Urinary bladder (tissue), 4 donors: ENCODE data around the gene FAF1. TPM values are rescaled to one million over a fixed set of nuclear protein-coding genes. Genes with fewer than 3 reads are reported as not detected.
"Not testable (repeated sequence)": the region's sequence is repeated elsewhere in the genome, so short reads cannot be mapped to it uniquely, and the experiment has no call there.

Source experiments
- DNase-seq: peaks from one replicate; pipeline ENCODE4 v3.0.0-alpha.2; 2015; ENCODE audit errors: extremely low spot score
- H3K27ac ChIP-seq: one replicate; pipeline ENCODE4 v1.5.1; 2013; ENCODE audit warnings: low read depth, mild to moderate bottlenecking, moderate library complexity
- H3K36me3 ChIP-seq: one replicate; pipeline ENCODE4 v1.6.1; 2013; ENCODE audit warnings: mild to moderate bottlenecking, moderate library complexity; ENCODE audit not compliant: insufficient read depth
- H3K4me1 ChIP-seq: one replicate; pipeline ENCODE4 v1.6.1; 2013; ENCODE audit warnings: mild to moderate bottlenecking, moderate library complexity; ENCODE audit not compliant: insufficient read depth
- H3K4me3 ChIP-seq: one replicate; pipeline ENCODE4 v1.5.1; 2013; ENCODE audit warnings: low read depth, low read length
- WGBS: extraction: QIAGEN DNeasy Blood & Tissue Kit; methylation state at CpG from one replicate; pipeline ENCODE4 v1.1.7; 2013; 5-methylcytosine and 5-hydroxymethylcytosine counted together
- polyA plus RNA-seq: library from polyadenylated mRNA; stranded (reverse); fragments of 200-250 nt; gene quantifications from one replicate; pipeline ENCODE4 v1.2.3, GENCODE V29; 2013
- total RNA-seq: library from RNA; depleted of rRNA; stranded (reverse); fragments of >200 nt; gene quantifications from one replicate; pipeline ENCODE4 v1.2.3, GENCODE V29; 2014
- donor health status: healthy with polysubstance abuse.
- donor health status: healthy.

The FAF1 gene
- total and polyA plus RNA-seq, 2 donors, result 42.3 to 84.6 TPM

- H3K4me1 ChIP-seq, result no peaks in the 10 kb centered on the region
- WGBS, result 98% methylated on average over 1 of the region's 1 CpG
- no peak overlapping the region for H3K4me3 ChIP-seq
- no peaks in the 10 kb centered on the region for H3K36me3 ChIP-seq
- no peak for DNase-seq
- no peak overlapping the region for H3K27ac ChIP-seq
Observed at GRCh38 chr1:50893466-50893865, 66.6 kb downstream of the FAF1 start.

DNA sequence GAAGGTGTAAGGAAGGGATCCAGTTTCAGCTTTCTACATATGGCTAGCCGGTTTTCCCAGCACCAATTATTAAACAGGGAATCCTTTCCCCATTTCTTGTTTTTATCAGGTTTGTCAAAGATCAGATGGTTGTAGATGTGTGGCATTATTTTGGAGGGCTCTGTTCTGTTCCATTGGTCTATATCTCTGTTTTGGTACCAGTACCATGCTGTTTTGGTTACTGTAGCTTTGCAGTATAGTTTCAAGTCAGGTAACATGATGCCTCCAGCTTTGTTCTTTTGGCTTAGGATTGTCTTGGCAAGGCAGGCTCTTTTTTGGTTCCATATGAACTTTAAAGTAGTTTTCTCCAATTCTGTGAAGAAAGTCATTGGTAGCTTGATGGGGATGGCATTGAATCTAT, 72.5 kb downstream of the FAF1 start:
- H3K27ac ChIP-seq, DNase-seq, H3K4me1 ChIP-seq, H3K4me3 ChIP-seq, H3K36me3 ChIP-seq: not testable (repeated sequence)
- 96% methylated on average over 1 of the region's 1 CpG for WGBS

DNA sequence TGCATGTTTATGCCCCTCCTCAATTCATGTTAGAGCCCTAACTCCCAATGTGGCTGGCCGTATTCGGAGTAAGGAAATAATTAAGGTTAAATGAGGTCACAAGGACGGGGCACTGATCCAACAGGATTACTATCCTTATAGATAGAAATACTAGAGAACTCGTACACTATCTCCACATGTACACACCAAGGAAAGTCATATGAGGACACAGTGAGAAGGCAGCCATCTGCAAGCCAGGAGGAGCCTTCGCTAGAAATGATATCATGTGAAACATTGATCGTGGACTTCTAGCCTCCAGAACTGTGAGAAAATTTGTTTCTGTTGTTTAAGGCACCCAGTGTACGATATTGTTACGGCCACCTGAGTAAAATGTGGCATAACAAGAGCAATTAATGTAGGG, 79.7 kb downstream of the FAF1 start:
- DNase-seq, result no peak
- no peak overlapping the region for H3K4me3 ChIP-seq
- no peak overlapping the region for H3K27ac ChIP-seq
- H3K4me1 ChIP-seq, result no peaks in the 10 kb centered on the region
- H3K36me3 ChIP-seq, result no peaks in the 10 kb centered on the region
- 70% methylated on average over 8 of the region's 8 CpGs for WGBS

GRCh38 chr1:50879137-50879536, 80.9 kb downstream of the FAF1 start:
- no peak for DNase-seq
- 98% methylated on average over 4 of the region's 4 CpGs for WGBS
- H3K4me1 ChIP-seq, result no peaks in the 10 kb centered on the region
- no peak overlapping the region for H3K27ac ChIP-seq
- no peaks in the 10 kb centered on the region for H3K36me3 ChIP-seq
- H3K4me3 ChIP-seq, result no peak overlapping the region

GRCh38 chr1:50878434-50878833, 81.6 kb downstream of the FAF1 start:
- H3K4me1 ChIP-seq, result no peaks in the 10 kb centered on the region
- H3K4me3 ChIP-seq, result no peak overlapping the region
- H3K36me3 ChIP-seq, result no peaks in the 10 kb centered on the region
- DNase-seq, result no peak
- H3K27ac ChIP-seq, result no peak overlapping the region

DNA sequence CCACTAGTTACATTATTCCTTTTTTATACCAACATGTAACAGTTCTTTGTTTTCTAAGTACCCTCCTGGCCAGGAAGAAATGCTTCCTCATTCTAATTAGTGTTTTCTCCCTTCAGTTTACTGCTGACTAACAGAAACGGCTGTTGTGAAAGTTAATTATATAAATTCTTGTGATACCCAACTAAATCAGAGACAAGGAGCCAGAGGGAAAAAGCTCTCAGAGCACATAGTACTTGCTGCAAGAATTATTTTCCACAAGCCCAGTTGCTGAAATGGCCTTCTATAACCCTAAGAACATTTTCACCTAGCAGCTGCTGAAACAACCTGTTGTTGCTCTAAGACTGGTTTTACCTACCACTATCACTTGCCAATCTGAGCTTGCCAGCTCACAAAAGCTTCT, 82.4 kb downstream of the FAF1 start:
- WGBS, result 65% methylated on average over 1 of the region's 1 CpG
- no peak for DNase-seq
- Histone ChIP-seq H3K4me3 (no peak overlapping the region), H3K36me3 (no peaks in the 10 kb centered on the region), H3K4me1 (no peaks in the 10 kb centered on the region), H3K27ac (no peak overlapping the region)

DNA sequence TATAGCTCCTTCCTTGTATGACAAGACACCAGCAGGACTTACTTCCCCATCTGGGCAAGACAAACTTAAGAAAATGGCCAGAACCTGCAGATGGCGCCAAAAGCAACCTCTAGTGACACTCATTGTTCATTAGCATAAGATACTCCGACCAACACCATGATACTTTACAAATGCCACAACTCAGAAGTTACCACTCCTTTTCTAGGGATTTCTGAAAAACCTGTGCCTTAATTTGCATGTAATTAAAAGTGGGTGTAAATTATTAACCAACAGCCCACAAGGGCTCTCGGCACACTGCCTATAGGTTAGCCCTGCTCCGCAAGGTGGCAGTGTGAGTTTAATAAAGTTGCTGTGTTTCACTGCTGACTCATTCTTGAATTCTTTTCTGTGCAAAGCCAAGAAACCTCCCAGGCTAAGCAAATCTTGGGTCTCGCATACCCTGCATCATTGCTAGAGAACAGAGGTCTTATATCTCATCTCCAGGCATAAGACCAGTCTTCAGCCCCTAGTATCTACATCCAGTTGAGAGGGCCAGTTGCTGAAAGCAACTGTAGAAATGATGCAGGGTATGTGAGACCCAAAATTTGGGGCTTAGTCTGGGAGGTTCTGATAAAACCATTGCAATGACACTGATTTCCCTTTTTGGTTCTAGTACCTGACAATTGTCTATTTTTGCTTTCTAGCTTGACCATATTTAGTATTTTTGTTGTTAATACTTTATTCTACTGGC, 86.4 kb downstream of the FAF1 start:
- 66% methylated on average over 5 of the region's 5 CpGs for WGBS
- no peak for DNase-seq
- Histone ChIP-seq H3K4me3 (no peak overlapping the region), H3K4me1 (no peaks in the 10 kb centered on the region), H3K27ac (no peak overlapping the region), H3K36me3 (no peaks in the 10 kb centered on the region)

GRCh38 chr1:50864845-50865244, 95.2 kb downstream of the FAF1 start:
- not testable (repeated sequence) for H3K4me1 ChIP-seq, H3K36me3 ChIP-seq, H3K4me3 ChIP-seq, H3K27ac ChIP-seq, DNase-seq
- WGBS, result 100% methylated on average over 2 of the region's 3 CpGs

GRCh38 chr1:50861772-50862171, 98.3 kb downstream of the FAF1 start:
- 89% methylated on average over 1 of the region's 1 CpG for WGBS
- no peaks in the 10 kb centered on the region for H3K36me3 ChIP-seq
- no peak overlapping the region for H3K4me3 ChIP-seq
- H3K4me1 ChIP-seq, result no peaks in the 10 kb centered on the region
- no peak for DNase-seq
- H3K27ac ChIP-seq, result no peak overlapping the region

GRCh38 chr1:50860702-50861101, 99.4 kb downstream of the FAF1 start:
- Histone ChIP-seq H3K27ac (no peak overlapping the region), H3K4me3 (no peak overlapping the region), H3K36me3 (no peaks in the 10 kb centered on the region), H3K4me1 (no peaks in the 10 kb centered on the region)
- WGBS, result 99% methylated on average over 4 of the region's 4 CpGs
- DNase-seq, result no peak

DNA sequence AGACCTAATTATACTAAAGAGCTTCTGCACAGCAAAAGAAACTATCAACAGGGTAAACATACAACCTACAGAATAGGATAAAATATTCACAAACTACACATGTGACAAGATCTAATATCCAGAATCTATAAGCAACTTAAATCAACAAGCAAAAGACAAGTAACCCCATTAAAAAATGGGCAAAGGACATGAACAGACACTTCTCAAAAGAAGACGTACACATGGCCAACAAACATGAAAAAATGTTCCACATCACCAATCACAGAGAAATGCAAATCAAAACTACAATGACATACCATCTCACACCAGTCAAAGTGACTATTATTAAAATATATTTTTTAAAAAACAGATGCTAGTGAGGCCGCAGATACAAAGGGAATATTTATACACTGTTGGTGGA, 99.8 kb downstream of the FAF1 start:
- no peak overlapping the region for H3K4me3 ChIP-seq
- no peak for DNase-seq
- H3K4me1 ChIP-seq, result no peaks in the 10 kb centered on the region
- no peak overlapping the region for H3K27ac ChIP-seq
- H3K36me3 ChIP-seq, result no peaks in the 10 kb centered on the region
- 97% methylated on average over 2 of the region's 2 CpGs for WGBS

GRCh38 chr1:50859657-50860056, 100.4 kb downstream of the FAF1 start:
- Histone ChIP-seq H3K27ac (no peak overlapping the region), H3K4me1 (no peaks in the 10 kb centered on the region), H3K36me3 (no peaks in the 10 kb centered on the region), H3K4me3 (no peak overlapping the region)
- DNase-seq, result no peak
- 100% methylated on average over 1 of the region's 1 CpG for WGBS

GRCh38 chr1:50858761-50859160, 101.3 kb downstream of the FAF1 start:
- Histone ChIP-seq H3K4me3 (no peak overlapping the region), H3K4me1 (no peaks in the 10 kb centered on the region), H3K36me3 (no peaks in the 10 kb centered on the region), H3K27ac (no peak overlapping the region)
- 97% methylated on average over 1 of the region's 1 CpG for WGBS
- DNase-seq, result no peak

- WGBS, result 89% methylated on average over 1 of the region's 1 CpG
- H3K36me3 ChIP-seq, result no peaks in the 10 kb centered on the region
- no peak for DNase-seq
- H3K4me3 ChIP-seq, result no peak overlapping the region
- H3K27ac ChIP-seq, result no peak overlapping the region
- H3K4me1 ChIP-seq, result no peaks in the 10 kb centered on the region
Observed at GRCh38 chr1:50857702-50858101, 102.4 kb downstream of the FAF1 start.

- Histone ChIP-seq H3K4me1 (no peaks in the 10 kb centered on the region), H3K36me3 (no peaks in the 10 kb centered on the region), H3K4me3 (no peak overlapping the region), H3K27ac (no peak overlapping the region)
- 75% methylated on average over 3 of the region's 3 CpGs for WGBS
- DNase-seq, result no peak
Observed at GRCh38 chr1:50853325-50853724, 106.7 kb downstream of the FAF1 start.
